H1 (cell line): ENCODE measurements around the gene STXBP5. TPM values are rescaled to one million over a fixed set of nuclear protein-coding genes. Genes with fewer than 3 reads are reported as not detected.

ENCODE experiments used
- BCL11A ChIP-seq, 2 experiments: IDR thresholded peaks; one replicate each; pipeline ENCODE4 v1.6.1; 2011; ENCODE audit warnings: low read depth in 2 of 2, low read length in 2 of 2, mild to moderate bottlenecking in 2 of 2
- CHD2 ChIP-seq: IDR thresholded peaks from 2 replicates; pipeline ENCODE4 v1.6.1; 2012; ENCODE audit warnings: low read length, improper control_type of control experiment
- EGR1 ChIP-seq: IDR thresholded peaks from 2 replicates; pipeline ENCODE4 v1.6.1; 2011; ENCODE audit warnings: low read depth, low read length, borderline replicate concordance
- EP300 ChIP-seq, 2 experiments: IDR thresholded peaks; 1 replicate in 1 of 2; 2 replicates in 1 of 2; pipeline ENCODE4 v1.6.1; 2011 to 2012; ENCODE audit warnings: low read depth in 2 of 2, low read length in 2 of 2, mild to moderate bottlenecking in 2 of 2, borderline replicate concordance in 1 of 2, inconsistent platforms in 1 of 2, moderate library complexity in 1 of 2
- FOSL1 ChIP-seq: IDR thresholded peaks from 2 replicates; pipeline ENCODE4 v1.6.1; 2011; ENCODE audit warnings: mild to moderate bottlenecking, low read depth, low read length, moderate library complexity; ENCODE audit not compliant: insufficient read depth
- KDM1A ChIP-seq: fragments of 200-600, 300-600 bp; sonication (generic); IDR thresholded peaks from 2 replicates; pipeline ENCODE4 v1.7.1; 2016; ENCODE audit warnings: mild to moderate bottlenecking, low read length, borderline replicate concordance
- RNF2 ChIP-seq: fragments of 200-900, 300-1000 bp; sonication (generic); IDR thresholded peaks from 2 replicates; pipeline ENCODE4 v1.7.1; 2016; ENCODE audit warnings: borderline replicate concordance, low read depth, mild to moderate bottlenecking, antibody characterized with exemption, low read length; ENCODE audit not compliant: poor library complexity, severe bottlenecking; ENCODE audit errors: missing control alignments
- RXRA ChIP-seq: IDR thresholded peaks from 2 replicates; pipeline ENCODE4 v1.6.1; 2011; ENCODE audit warnings: low read depth, mild to moderate bottlenecking, low read length, moderate library complexity; ENCODE audit not compliant: insufficient read depth
- polyA plus RNA-seq, 7 experiments: library from polyadenylated mRNA; depleted of rRNA in 3 of 7; stranded (reverse) in 5 of 7; unstranded in 2 of 7; fragments of >200 nt in 5 of 7; fragments of 200-250 nt in 2 of 7; gene quantifications; 1 replicate in 5 of 7; 2 replicates in 1 of 7; 4 replicates in 1 of 7; pipeline versions ENCODE4 v1.2.1 to v1.2.3, GENCODE V29; 2011 to 2013; ENCODE audit warnings: missing spikeins in 2 of 7, mixed read lengths in 2 of 7
- total RNA-seq: library from RNA; stranded (reverse); fragmentation: NEBNext Ultra II Directional; extraction: Animal tissue kit (Norgen Biotek cat#: 25700); gene quantifications from 2 replicates; pipeline ENCODE4 v1.2.1, GENCODE V29; 2021
- TF ChIP-seq, protein P1 (sequence below): fragments of 300-600 bp; sonication (generic); IDR thresholded peaks from 2 replicates; pipeline ENCODE4 v1.7.1; 2012; ENCODE audit warnings: low read length, moderate library complexity, mild to moderate bottlenecking, inconsistent platforms; ENCODE audit not compliant: insufficient replicate concordance
- TF ChIP-seq, protein P2 (sequence below): IDR thresholded peaks from 2 replicates; pipeline ENCODE4 v1.6.1; 2012; ENCODE audit warnings: inconsistent platforms

The STXBP5 gene
- total and polyA plus RNA-seq, 2 of the 8 experiments (the other 6 are each of a cell fraction or from before 2014, with no cell fraction given) = 2.7 to 10.8 TPM

- TF ChIP-seq, protein P1, sequence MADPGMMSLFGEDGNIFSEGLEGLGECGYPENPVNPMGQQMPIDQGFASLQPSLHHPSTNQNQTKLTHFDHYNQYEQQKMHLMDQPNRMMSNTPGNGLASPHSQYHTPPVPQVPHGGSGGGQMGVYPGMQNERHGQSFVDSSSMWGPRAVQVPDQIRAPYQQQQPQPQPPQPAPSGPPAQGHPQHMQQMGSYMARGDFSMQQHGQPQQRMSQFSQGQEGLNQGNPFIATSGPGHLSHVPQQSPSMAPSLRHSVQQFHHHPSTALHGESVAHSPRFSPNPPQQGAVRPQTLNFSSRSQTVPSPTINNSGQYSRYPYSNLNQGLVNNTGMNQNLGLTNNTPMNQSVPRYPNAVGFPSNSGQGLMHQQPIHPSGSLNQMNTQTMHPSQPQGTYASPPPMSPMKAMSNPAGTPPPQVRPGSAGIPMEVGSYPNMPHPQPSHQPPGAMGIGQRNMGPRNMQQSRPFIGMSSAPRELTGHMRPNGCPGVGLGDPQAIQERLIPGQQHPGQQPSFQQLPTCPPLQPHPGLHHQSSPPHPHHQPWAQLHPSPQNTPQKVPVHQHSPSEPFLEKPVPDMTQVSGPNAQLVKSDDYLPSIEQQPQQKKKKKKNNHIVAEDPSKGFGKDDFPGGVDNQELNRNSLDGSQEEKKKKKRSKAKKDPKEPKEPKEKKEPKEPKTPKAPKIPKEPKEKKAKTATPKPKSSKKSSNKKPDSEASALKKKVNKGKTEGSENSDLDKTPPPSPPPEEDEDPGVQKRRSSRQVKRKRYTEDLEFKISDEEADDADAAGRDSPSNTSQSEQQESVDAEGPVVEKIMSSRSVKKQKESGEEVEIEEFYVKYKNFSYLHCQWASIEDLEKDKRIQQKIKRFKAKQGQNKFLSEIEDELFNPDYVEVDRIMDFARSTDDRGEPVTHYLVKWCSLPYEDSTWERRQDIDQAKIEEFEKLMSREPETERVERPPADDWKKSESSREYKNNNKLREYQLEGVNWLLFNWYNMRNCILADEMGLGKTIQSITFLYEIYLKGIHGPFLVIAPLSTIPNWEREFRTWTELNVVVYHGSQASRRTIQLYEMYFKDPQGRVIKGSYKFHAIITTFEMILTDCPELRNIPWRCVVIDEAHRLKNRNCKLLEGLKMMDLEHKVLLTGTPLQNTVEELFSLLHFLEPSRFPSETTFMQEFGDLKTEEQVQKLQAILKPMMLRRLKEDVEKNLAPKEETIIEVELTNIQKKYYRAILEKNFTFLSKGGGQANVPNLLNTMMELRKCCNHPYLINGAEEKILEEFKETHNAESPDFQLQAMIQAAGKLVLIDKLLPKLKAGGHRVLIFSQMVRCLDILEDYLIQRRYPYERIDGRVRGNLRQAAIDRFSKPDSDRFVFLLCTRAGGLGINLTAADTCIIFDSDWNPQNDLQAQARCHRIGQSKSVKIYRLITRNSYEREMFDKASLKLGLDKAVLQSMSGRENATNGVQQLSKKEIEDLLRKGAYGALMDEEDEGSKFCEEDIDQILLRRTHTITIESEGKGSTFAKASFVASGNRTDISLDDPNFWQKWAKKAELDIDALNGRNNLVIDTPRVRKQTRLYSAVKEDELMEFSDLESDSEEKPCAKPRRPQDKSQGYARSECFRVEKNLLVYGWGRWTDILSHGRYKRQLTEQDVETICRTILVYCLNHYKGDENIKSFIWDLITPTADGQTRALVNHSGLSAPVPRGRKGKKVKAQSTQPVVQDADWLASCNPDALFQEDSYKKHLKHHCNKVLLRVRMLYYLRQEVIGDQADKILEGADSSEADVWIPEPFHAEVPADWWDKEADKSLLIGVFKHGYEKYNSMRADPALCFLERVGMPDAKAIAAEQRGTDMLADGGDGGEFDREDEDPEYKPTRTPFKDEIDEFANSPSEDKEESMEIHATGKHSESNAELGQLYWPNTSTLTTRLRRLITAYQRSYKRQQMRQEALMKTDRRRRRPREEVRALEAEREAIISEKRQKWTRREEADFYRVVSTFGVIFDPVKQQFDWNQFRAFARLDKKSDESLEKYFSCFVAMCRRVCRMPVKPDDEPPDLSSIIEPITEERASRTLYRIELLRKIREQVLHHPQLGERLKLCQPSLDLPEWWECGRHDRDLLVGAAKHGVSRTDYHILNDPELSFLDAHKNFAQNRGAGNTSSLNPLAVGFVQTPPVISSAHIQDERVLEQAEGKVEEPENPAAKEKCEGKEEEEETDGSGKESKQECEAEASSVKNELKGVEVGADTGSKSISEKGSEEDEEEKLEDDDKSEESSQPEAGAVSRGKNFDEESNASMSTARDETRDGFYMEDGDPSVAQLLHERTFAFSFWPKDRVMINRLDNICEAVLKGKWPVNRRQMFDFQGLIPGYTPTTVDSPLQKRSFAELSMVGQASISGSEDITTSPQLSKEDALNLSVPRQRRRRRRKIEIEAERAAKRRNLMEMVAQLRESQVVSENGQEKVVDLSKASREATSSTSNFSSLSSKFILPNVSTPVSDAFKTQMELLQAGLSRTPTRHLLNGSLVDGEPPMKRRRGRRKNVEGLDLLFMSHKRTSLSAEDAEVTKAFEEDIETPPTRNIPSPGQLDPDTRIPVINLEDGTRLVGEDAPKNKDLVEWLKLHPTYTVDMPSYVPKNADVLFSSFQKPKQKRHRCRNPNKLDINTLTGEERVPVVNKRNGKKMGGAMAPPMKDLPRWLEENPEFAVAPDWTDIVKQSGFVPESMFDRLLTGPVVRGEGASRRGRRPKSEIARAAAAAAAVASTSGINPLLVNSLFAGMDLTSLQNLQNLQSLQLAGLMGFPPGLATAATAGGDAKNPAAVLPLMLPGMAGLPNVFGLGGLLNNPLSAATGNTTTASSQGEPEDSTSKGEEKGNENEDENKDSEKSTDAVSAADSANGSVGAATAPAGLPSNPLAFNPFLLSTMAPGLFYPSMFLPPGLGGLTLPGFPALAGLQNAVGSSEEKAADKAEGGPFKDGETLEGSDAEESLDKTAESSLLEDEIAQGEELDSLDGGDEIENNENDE = no peak
- TF ChIP-seq EP300 (IDR thresholded peaks at IDR 0.05; ENCODE audit: borderline replicate concordance in 1 of 2, low read depth in 2 of 2, low read length in 2 of 2) (no peak), EGR1 (no peak), RNF2 (no peak), CHD2 (no peak), BCL11A (IDR thresholded peaks at IDR 0.05; ENCODE audit: low read depth in 2 of 2, low read length in 2 of 2) (no peak), FOSL1 (no peak), RXRA (no peak), KDM1A (no peak)
- TF ChIP-seq, protein P2, sequence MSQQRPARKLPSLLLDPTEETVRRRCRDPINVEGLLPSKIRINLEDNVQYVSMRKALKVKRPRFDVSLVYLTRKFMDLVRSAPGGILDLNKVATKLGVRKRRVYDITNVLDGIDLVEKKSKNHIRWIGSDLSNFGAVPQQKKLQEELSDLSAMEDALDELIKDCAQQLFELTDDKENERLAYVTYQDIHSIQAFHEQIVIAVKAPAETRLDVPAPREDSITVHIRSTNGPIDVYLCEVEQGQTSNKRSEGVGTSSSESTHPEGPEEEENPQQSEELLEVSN = no peak
Observed at GRCh38 chr6:147311218-147311617, 107.0 kb downstream of the STXBP5 start (continued).
